HG03060 (cell line): ENCODE results near the gene NCKAP5.

ENCODE experiments used
- ATAC-seq: cut with Tn5 transposase; IDR thresholded peaks from one replicate; pipeline ENCODE4 v1.9.1; 2021; ENCODE audit warnings: low read depth, moderate number of reproducible peaks; ENCODE audit not compliant: unreplicated experiment

Gene NCKAP5

DNA sequence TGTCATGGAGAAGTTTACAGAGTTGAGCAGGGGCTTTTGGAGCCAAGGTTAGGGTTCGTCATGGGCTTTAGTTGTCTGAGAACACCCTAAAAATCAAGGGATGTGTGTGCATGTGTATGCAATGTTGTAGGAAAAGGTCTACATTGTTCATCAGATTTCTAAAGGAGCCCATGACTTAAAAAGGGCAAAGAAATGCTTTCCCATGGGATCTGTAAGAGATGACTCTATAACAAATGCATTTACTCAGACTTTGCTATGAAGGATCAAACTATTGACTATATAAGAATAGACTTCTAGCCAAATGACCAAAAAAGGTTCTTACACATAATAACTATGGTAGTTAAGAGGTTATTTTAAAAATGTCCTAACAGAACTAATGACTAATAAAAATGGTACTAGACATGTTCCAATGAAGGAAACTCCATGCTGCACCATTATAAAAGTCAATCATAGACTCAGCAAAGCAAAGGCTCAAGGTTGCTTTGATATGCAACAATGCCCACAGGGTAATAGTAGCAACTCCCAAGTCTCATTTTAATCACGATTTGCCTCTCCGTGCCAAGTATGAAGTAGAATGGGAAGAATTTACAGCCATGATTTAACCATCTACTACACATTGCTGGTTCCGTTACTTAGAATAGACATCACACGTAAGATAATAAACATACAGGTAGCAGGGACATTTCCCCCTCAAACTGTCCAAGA is 158.5 kb downstream of the NCKAP5 start:
- ATAC-seq = no peak

DNA sequence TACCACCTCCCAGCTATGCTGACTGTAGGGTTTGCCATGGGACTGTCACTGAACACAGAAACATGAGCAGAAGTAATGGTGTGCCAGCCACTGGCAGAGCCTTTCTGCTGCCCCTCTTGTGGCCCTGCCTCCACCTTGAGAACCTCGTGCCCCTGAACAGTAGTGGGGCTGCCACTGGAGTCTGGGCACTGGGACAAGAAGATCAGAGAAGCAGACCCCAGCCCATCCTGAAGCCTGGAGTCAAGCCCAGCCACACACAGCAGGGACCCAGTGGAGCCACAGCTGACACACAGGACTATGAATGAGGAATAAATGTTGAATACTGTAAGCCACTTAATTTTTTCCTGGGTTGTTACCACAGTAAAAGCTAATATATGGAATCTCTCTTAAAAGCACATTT is 159.6 kb downstream of the NCKAP5 start:
- no peak for ATAC-seq

DNA sequence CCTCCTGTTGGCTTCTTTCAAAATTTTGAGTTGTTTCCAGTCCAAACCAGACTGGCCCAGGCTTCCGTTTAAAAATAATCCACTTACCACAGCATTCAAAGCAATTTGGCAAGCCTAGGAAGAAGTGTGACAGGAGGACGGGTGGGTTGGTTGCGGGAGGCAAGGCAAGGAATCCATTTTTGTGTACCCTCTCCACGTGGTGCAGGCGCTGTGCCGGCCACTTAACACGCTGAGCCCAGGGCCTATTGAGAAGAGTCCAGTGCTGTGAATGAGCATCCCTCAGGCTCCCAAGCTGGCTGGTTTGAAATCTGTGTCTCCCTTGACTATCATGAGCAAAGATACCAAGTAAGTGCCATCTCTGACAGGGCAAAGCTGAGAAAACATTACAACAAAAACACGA is 160.9 kb downstream of the NCKAP5 start:
- ATAC-seq = no peak

DNA sequence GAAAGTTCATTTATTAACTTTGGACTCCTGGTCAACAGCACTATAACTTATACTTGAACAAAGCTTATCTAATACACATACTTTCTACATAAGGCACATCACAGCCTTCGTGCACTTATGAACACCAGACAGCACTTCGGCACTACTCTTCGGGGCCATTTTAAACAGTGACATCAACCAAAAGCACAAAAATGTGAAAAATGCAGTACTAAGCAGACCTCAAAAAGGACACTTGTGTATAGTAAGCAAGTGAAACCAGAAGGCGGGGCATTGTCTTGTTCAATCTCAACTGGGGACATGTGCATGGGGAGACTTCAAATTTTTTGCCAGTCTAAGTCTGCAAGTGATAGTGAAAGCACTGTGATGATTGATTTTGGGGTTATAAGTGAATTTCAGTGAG is 163.0 kb downstream of the NCKAP5 start:
- no peak for ATAC-seq

DNA sequence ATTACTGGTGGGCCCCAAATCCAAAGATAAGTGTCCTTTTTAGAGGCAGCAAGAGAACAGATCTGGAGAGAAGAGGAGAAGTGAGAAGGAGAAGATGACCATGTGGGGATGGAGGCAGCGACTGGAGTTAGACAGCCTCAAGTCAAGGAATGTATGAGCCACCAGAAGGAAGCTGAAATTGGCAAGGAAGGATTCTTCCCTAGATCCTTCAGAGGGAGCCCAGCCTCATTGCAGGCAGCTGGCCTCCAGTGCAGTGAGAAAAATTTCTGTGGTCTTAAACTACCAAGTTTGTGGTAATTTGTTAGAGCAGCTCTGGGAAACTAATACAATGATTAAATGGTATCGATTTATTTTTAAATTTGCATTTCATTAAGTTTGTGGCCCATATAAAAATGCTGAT is 167.9 kb downstream of the NCKAP5 start:
- ATAC-seq = no peak

DNA sequence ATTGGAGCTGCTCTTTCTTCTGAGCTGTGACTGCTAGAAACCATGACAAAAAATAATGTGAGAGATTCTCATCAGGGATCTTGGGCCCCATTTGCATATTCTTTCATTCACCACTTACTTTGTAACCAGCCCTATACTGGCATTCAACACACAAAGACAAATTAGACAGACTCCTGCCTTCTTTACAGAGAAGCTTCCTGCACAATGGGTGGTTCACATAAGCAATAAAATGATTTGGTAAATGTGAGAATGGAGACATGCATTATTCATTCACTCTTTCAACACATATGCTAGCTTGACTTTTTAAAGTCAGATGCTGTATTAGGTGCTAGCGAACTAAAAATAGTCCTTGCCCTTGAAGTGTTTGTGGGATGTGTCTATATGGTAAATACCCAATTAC is 174.4 kb downstream of the NCKAP5 start:
- no peak for ATAC-seq

- no peak for ATAC-seq
Measured at GRCh38 chr2:133390156-133390555, 178.1 kb downstream of the NCKAP5 start.

GRCh38 chr2:133389569-133389968 is 178.7 kb downstream of the NCKAP5 start:
- ATAC-seq = no peak

GRCh38 chr2:133382566-133382965 is 185.7 kb downstream of the NCKAP5 start:
- no peak for ATAC-seq

GRCh38 chr2:133380991-133381390 is 187.3 kb downstream of the NCKAP5 start:
- no peak for ATAC-seq

GRCh38 chr2:133378928-133379549 is 189.2 kb downstream of the NCKAP5 start:
- no peak for ATAC-seq

GRCh38 chr2:133378386-133378785 is 189.9 kb downstream of the NCKAP5 start:
- ATAC-seq = no peak

DNA sequence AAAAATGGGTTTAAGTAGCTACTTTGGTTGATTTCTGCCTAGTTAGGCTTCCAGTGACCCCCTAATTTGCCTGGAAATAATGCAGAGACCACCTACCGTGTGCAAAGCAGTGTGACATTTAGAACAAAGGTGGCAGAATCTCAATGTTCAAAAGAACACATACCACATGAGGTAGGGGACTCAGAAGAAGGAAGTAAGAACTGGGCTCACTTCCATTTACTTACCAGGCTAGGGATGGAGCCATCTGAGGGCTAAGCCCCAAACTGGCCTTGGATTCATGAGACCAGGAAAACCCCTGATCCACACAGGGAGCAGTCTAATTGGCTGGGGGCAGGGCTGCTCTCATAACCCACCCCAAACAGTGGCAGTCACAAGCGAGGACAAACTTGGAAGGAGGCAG is 190.7 kb downstream of the NCKAP5 start:
- no peak for ATAC-seq

GRCh38 chr2:133377021-133377481 is 191.2 kb downstream of the NCKAP5 start:
- ATAC-seq = no peak

GRCh38 chr2:133374781-133375180 is 193.5 kb downstream of the NCKAP5 start:
- no peak for ATAC-seq

- ATAC-seq = no peak
Measured at GRCh38 chr2:133371286-133371685, 197.0 kb downstream of the NCKAP5 start.

GRCh38 chr2:133369901-133370658 is 198.2 kb downstream of the NCKAP5 start:
- ATAC-seq = no peak

DNA sequence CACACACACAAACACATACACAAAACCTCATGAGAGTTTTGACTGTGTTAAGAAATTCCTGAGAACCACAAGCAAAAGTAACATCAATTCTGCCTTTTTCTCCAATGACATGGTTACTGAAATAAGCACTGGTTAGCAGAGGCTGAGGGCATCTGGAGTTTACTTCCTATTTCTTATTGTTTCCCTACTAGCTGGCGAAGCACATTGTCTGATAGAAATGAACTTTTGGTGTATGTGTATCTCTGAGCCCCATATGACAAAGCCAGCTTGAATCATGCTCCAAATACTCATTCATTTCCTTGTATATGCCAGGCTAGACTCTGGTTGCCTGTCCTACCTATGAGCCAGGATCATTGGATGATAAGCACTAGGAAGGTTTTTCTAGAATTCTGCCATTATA is 203.1 kb downstream of the NCKAP5 start:
- no peak for ATAC-seq

GRCh38 chr2:133364636-133365035 is 203.6 kb downstream of the NCKAP5 start:
- ATAC-seq = no peak

DNA sequence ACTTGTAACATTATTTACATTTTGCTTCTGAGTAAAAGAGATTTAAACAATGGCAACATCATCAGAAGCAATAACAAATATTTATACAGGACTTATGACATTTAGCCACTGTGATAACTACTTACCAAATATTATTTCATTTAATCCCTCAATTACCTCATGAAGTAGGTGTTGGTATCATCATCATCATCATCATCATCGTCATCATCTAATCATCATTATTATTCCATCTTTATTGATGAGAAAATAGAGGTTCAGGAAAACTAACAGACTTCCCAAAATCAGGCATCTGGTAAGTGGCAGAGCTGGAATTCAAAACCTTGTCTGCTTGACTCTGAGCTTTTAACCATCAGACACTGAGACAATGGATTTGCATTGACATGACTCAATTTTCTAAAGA is 204.4 kb downstream of the NCKAP5 start:
- no peak for ATAC-seq

DNA sequence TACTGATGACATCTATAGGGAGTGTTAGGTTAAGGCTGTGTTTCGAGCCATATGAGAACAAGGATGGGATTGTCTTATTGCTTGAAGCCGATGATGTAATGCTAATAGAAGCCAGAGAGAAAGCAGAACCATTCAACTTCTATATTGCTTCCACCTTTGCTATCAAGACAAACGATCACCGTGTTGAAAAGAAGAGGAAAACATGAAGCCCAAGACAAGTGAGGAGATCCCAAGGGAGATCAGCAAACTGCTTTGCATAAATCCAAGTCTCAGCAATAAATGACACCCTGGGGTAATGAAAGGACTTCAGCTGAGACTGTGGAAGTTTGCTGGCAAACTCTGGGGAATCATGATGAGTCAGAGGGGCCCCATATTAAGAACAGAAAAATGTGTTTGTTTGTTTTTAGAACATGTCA is 206.2 kb downstream of the NCKAP5 start:
- no peak for ATAC-seq

DNA sequence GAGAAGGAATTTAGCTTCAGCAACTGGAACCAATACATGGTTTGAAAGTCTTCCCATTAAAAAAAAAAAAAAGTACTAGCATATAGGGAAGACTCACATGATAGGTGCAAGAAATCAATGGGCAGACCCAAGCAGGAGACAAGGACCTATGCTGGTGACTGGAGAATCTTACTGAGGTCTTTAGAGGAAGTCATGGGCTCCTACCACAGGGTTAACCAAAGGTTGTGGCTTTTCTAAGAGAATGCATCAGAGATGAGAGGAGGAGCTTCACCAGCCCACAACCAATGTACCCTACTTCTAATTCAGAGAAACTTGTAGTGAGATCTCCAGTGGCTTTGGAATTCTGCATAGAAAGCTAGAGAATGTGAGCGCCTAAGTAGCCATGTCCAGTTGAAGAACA is 207.4 kb downstream of the NCKAP5 start:
- ATAC-seq = peak; percentile 66
